ENCODE measurements around the gene PGAP6.
"Not testable (repeated sequence)": the region's sequence is repeated elsewhere in the genome, so short reads cannot be mapped to it uniquely, and the experiment has no call there.

PGAP6 gene

GRCh38 chr16:364595-365491 lies 16.9 kb downstream of the PGAP6 start:
- DNase-seq = no peak

GRCh38 chr16:363766-364490 lies 17.9 kb downstream of the PGAP6 start:
- DNase-seq = no peak

GRCh38 chr16:363110-363765 lies 18.5 kb downstream of the PGAP6 start:
- no peak for DNase-seq

GRCh38 chr16:362702-362999 lies 19.1 kb downstream of the PGAP6 start:
- DNase-seq = not testable (repeated sequence)

GRCh38 chr16:361872-362701 lies 19.7 kb downstream of the PGAP6 start:
- DNase-seq = peak; percentile 81

GRCh38 chr16:361341-361871 lies 20.4 kb downstream of the PGAP6 start:
- DNase-seq = no peak

GRCh38 chr16:360698-361336 lies 21.0 kb downstream of the PGAP6 start:
- no peak for DNase-seq

- DNase-seq = no peak
These were observed 21.7 kb downstream of the PGAP6 start for GRCh38 chr16:359871-360697.

GRCh38 chr16:359067-359763 lies 22.6 kb downstream of the PGAP6 start:
- DNase-seq = no peak

GRCh38 chr16:356741-357140 lies 25.0 kb downstream of the PGAP6 start:
- no peak for DNase-seq

GRCh38 chr16:354971-355461 lies 26.8 kb downstream of the PGAP6 start:
- no peak for DNase-seq

GRCh38 chr16:354291-354881 lies 27.4 kb downstream of the PGAP6 start:
- DNase-seq = no peak

- no peak for DNase-seq
These were observed 28.1 kb downstream of the PGAP6 start for GRCh38 chr16:353404-354290.

- peak; percentile 98 for DNase-seq
These were observed 29.0 kb downstream of the PGAP6 start, which contains the start of gene AXIN1 for GRCh38 chr16:352547-353403. Gene AXIN1, minus strand, starts transcription at chr16:352723. Its CDS starts 5,698 bp downstream, at chr16:347025.

- no peak for DNase-seq
These were observed 29.8 kb downstream of the PGAP6 start for GRCh38 chr16:351804-352520.

GRCh38 chr16:350203-350602 lies 31.6 kb downstream of the PGAP6 start:
- DNase-seq = no peak

- no peak for DNase-seq
These were observed 32.6 kb downstream of the PGAP6 start for GRCh38 chr16:349211-349610.

All from NCI-H1092 treated with DMSO at 0.1 percent for 48 hours (cell line).